DMS 273 (cell line): Measurements from ENCODE around the gene FXR1.
"Not testable (repeated sequence)": the region's sequence is repeated elsewhere in the genome, so short reads cannot be mapped to it uniquely, and the experiment has no call there.

Experiments
- DNase-seq: peaks from one replicate; lab custom pipeline; 2025; ENCODE audit not compliant: unreplicated experiment; lab: John Stamatoyannopoulos, UW

Gene FXR1

DNA sequence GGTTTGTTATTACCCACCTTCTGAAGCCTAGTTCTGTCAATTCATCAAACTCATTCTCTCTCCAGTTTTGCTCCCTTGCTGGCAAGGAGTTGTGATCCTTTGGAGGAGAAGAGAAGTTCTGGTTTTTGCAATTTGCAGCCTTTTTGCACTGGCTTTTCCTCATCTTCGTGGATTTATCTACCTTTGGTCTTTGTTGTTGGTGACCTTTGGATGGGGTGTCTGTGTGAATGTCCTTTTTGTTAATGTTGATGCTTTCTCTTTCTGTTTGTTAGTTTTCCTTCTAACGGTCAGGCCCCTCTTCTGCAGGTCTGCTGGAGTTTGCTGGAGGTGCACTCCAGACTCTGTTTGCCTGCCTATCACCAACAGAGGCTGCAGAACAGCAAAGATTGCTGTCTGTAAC is 91.0 kb downstream of the FXR1 start:
- not testable (repeated sequence) for DNase-seq

DNA sequence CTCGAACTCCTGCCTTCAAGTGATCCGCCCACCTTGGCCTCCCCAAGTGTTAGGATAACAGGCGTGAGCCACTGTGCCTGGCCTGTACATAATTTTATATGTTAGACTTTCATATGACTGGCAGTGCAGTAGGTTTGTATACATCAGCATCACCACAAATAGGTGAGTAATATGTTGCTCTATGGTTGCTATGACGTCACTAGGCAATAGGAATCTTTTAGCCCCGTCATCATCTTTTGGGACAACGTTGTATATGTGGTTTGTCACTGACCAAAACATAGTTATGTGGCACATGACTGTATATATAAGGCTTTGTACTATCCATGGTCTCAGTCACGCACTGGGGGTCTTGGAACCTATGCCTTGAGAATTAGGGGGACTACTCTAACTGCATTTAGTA is 94.1 kb downstream of the FXR1 start:
- DNase-seq, result no peak

DNA sequence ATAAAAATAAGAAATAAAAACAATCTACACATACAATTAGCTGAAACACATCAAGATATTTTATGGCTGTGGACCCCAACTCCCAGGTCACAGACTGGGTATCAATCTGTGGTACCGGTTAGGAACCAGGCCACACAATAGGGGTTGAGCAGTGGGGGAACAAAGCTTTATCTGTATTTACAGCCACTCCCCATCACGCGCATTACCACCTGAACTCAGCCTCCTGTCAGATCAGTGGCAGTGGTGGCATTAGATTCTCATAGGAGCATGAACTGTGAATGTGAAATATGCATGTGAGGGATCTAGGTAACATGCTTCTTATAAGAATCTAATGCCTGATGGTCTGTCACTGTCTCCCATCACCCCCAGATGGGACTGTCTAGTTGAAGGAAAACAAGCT is 94.8 kb downstream of the FXR1 start:
- no peak for DNase-seq

DNA sequence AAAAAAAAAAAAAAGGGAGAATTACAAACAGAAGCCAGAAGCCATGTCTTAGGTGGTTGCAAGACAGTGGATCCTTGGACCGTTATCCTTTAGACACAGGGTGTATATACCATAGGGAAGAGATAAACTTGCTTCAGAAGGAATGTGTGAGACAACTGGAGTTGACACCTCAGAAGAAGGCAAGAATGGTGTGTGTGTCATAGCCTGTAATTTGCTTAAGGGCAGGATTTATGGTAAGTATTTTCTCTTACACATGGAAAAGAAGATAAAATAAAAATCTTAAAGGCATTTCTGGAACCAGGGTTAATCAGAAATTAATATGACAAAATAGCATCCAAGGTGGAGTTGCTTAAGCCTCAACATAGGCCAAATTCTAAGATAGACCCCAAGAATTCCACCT is 96.3 kb downstream of the FXR1 start:
- DNase-seq, result no peak

DNA sequence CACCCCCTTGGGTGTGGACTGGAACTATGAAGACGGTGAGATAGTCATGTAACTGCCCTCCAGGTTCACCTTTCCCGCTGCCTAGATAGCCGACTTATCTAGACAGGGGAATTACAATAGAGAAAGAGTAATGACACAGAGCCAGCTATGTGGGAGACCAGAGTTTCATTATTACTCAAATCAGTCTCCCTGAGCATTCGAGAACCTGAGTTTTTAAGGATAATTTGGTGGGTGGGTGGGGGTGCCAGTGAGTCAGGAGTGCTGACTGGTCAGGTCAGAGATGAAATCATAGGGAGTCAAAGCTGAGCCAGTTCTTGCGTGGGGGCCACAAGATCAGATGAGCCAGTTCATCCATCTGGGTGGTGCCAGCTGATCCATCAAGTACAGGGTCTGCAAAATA is 96.8 kb downstream of the FXR1 start:
- DNase-seq, result no peak

DNA sequence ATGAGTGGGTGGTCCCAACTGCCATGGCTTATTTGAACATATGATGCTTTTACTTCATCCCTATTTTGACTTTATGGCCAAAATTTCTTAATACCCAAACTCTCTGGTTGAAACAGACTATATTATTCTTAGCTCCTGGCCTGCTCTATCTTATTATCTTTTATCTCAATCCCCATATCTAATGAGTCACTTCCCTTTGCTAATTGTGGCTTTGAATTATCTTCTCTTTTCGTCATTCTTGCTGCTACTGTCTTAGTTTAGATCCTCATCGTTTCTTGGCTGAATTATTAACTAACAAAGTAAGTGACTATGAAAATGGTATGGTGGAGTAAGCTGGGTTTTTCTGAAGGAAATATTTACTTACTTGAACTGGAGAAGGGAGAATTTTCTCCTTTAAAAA is 105.2 kb downstream of the FXR1 start:
- no peak for DNase-seq

DNA sequence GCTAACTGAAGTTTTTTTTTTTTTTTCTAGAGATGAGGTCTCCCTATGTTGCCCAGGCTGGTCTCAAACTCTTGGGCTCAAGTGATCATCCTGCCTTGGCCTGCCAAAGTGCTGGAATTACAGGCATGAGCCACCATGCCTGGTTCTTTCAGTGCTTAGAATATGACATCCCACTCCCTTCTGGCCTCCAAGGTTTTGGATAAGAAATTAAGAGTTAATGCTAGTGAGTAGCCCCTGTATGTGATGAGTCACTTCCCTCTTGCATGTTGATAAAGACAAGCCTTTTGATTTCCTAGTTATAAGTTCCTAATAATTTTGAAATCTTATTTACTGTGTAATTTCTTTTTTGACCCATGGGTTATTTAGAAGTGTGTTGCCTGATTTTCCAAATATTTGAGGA is 112.7 kb downstream of the FXR1 start:
- DNase-seq, result no peak

DNA sequence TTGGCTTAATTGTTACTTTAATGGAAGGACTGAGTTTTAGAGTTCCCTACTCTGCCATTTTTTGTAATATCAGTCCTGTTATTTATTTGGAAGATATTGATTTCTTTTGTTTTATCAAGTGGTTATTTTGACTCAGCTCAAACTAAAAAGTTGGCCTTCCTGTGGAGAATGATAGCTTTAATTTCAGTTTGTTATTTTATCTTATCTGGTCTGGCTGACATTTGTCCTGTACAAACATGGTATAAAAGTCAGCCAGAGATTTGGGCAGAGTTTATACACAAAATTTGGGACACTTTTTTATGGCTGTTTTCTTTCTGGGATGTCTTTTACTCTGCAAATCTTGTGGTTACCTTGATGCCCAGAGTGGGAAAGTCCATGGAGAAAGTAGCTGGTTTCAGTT is 118.5 kb downstream of the FXR1 start:
- no peak for DNase-seq
